IPS-NIHi11 (cell line): ENCODE results near the gene LAMA2.

Experiments
- DNase-seq: peaks from one replicate; pipeline ENCODE4 v3.0.0; 2012; ENCODE audit warnings: mixed read lengths, low spot score

LAMA2 gene

DNA sequence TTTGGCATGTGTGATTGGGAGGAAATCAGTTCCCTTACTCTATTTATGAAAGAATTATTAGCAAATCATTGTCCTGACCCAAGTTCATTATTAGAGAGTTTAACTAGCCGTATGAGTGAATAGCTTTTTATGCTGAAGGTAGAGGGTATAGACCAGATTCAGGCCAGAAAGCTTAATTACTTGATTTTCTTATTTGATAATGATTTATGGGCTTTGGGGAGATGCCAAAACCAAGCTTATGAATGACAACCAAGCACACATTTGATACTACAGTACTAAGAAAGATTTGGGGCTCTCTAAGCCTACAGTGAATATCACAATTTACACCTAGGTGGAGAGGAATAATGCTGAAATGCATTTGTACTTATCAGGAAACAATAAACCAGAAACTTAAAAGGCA, 633.8 kb downstream of the LAMA2 start:
- DNase-seq = no peak

DNA sequence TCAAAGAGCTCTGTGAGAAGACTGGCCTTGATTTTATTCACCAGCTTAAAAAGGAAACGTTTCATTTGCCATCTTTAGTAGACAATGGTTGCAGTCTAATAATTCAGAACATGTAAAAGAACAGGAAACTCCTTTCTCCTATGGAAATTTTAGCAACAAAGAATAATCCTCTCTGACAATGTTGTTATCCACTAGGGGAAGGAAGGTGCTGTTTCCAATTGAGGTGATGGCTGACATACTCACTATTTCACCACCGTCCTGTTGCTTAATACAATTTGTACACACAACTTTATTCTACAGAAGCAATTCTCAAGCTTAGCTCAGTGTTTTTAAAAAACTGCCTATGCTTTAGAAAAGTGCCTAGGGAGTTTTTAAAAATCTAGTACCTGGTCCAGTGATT, 634.4 kb downstream of the LAMA2 start:
- DNase-seq = no peak

DNA sequence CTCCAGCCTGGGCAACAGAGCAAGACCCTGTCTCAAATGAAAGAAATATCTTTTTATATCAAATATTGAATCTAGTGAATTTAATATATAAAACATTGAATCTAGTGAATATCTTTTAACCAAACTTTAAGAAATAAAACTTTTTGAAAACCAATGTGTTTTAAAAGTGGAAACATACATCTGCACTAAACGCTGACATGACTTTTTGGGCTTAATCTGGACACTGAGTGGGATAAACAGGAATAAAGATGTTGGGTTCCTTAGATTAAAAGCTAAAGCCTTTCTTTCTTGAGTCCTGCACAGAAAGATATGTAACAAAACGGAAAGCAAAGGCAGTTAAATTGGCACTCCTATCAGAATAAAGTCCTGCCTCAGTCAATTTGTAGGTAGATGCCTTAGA, 636.8 kb downstream of the LAMA2 start:
- no peak for DNase-seq

DNA sequence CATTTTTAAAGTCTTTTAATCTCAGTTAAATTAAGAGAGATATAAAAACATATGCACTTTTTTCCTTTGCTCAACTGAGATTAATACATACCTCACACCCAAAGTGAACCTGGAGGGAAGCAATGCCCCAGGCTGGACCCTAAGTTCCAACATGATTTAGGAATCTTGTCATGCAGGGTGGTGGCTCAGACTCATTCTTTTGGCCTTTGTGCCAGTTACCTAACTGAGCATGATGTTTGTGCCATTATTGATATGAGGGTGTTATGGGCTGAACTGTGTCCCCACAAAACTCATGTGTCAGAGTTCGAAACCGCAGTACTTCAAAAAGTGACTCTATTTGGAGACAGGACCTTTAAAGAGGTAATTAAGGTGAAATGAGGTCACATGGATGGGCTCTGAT, 639.0 kb downstream of the LAMA2 start:
- DNase-seq = no peak

DNA sequence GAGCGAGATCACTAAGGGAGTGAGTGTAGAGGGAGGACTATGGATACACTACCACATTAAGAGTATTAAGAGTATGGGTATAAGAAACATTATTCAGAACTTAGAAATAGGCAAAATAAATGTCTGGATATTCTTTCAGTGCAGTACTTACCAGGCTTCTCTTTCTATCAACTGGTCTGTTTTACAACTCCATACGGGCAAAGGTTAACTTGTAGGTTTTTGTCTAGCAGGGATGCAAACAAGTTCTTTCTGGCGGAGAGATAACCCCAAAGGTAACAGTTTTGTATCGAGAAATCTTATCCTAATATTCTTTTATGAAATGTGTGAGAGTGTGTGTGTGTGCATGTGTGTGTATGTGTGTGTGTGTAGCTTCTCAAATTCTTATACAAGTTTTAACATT, 640.9 kb downstream of the LAMA2 start:
- no peak for DNase-seq

DNA sequence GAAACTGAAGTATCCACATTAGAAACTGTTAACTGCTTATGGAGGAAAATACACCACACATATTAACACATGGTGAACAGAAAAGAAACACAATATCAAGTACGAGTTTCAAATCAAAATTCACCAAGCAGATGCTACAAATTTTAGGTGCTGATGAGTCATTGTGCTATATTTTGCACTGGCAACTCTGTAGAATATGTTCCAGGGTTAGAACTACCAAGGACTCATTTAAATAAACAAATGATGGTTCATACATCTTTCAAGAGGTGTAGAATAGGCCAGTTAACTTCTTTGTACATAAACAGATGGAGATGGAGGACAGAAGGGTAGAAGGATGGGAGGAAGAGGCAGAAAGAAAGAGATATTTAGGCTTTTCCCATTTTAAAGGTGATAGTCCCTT, 642.1 kb downstream of the LAMA2 start:
- no peak for DNase-seq

DNA sequence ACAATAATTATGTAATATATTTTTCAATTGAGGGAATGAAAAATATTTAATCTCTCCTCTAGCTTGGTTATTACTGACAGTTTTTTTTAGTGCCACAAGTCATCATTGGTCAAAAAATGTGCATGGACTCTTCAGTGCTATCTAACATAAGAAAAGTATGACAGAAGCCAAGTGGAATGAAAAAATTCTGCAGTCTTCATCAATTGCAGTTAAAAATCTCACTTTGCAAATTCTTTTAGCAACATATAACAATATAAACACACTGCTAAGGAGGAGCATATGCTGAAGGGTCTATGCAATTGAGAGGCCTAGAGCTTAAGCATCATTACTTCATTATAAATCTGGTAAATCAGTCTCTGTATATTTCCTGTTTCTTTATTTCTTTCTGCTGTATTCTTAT, 652.0 kb downstream of the LAMA2 start:
- DNase-seq = no peak

DNA sequence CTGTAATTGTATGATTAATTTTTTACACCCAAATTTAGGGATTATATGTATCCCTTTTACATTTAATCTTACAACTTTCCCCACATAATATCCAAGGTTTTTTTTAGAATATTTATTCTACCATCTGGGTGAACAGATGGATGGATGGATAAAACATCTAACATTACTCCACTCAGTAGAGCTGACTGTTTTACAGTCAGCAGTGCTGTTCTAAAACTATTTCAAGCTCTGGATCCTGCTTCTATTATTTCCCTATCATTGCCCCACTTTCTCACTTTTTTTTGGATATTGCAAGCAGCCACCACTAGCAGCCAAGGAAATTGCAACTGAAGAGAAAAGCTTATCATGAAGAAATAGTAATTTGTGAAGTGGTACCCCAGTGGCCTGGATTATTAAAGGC, 653.3 kb downstream of the LAMA2 start:
- DNase-seq = no peak

DNA sequence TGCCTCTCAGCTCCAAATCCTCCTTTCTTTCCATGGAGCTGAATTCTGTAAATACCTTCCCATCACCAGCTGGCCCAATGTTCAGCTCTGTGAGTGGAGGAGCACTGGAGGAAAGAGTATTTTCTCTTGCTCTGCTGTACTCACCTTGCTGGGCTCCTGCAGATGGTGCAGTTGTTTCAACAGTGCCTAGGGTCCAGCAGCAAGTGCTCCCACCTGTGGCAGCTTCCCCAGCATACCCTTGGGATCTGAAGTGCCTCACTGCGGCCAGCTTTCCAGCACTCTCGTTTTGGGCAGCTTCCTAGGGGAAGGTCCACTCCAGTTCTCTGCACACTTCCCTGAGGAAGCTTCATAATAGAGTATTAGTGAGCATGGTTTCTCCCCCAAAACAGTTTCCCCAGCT, 656.1 kb downstream of the LAMA2 start:
- no peak for DNase-seq

DNA sequence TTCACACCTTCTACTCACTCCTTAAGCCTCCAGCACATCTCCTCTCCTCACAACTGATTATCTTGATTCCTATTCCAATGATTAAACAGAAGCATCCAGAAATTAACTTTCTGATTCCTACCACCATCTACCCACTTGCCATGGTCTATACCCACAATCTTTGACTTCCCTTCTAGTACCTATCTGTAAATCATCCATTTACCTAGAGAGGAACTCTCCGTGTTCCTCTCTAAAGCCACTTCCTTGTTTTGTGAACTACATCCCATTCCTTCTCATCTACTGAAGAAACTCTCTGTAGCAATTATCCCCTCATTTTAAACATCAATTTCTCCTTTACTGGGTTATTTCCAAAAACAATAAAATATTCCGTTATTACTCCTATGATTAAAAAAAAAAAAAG, 659.8 kb downstream of the LAMA2 start:
- no peak for DNase-seq

DNA sequence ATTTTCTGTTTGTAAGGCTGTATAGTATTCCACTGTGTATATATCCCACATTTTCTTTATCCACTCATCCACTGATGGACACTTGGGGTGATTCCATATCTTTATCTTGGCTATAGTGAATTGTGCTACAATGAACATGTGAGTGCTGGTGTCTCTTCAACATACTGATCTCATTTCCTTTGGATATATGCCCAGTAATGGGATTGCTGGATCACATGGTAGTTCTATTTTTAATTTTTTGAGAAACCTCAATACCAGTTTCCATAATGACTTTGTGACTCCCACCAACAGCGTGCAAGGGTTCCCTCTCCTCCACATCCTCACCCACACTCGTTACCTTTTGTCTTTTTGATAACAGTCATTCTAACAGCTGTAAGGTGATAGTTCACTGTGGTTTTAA, 661.0 kb downstream of the LAMA2 start:
- no peak for DNase-seq

DNA sequence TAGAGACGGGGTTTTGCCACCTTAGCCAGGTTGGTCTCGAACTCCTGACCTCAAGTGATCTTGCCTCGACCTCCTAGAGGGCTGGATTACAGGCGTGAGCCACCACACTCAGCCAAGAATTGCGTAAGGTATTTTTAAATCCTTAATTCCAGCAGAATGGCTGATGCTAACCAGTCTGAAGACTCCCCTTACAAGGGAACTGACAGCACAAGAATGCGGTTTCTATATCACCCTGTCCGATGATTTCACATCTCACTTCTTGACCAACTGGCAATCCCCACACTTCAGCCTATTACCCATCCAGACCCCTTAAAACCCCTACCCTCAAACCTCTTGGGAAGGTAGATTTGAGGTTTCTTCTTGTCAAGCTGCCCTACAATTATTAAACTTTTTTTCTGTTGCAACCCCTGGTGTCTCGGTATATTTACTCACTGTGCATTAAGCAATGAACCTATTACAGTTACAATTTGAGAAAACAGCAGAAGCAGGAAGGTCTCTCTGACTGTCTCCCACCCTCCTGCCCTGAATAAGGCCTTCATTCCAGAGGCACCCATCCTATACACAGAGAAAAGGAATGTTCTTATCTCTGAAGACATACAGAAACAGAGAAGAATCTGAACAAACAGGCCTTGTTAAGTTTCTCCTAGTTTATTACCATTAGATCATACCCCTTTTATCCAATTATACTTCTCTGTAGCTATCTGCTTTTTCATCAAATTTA, 662.1 kb downstream of the LAMA2 start:
- DNase-seq = no peak

DNA sequence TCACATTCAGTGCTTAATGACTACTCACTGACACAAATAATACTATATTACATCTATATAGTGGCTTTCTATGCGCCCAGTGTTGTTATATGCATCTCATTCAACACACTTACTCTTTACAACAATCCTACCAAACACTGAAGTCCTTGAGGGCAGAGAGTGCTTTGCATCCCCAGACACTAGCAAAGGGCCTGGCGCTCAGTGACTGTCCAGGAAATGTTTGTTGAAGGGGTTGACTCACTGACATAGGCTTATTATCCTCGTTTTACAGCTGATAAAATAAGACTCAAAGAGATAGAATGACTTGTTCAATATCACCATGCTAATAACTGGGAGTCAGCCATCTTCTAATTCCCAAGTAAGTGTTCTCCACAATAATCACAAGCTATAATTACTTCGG, 663.8 kb downstream of the LAMA2 start:
- no peak for DNase-seq

DNA sequence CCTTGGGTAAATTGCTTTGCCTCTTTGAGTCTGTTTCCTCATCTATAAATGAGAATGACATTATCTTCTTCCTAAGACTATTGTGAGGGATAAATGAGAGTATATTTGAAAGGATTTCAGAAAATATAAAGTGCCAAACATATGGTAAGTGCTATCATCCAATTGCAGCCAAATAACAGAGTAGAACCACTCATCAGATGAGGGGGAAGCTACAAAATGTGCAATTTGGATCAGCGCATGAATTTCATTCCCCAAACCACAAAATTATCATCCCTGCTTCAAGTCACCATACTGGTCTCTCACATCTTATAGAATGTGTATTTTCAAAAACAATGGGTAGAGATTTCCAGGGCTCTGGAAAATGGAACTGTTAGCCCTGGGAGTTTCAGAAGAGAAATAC, 668.5 kb downstream of the LAMA2 start:
- no peak for DNase-seq

DNA sequence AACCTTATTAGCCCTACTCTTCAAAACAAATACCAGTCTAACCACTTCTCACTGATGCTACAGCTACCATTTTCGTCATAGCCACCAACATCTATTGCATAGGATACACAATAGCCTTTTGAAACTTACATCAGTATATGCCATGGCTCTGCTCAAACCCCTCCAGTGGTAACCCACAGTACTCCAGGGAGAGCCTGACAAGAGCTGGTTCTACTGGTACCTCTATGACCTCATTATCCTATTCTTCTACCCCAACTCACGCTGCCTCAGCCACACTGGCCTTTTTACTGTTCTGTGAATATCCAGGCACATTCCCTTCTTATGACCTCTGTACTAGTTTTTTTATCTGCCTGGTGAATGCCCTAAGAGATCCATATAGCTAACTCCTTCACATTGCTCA, 669.5 kb downstream of the LAMA2 start:
- DNase-seq = no peak

DNA sequence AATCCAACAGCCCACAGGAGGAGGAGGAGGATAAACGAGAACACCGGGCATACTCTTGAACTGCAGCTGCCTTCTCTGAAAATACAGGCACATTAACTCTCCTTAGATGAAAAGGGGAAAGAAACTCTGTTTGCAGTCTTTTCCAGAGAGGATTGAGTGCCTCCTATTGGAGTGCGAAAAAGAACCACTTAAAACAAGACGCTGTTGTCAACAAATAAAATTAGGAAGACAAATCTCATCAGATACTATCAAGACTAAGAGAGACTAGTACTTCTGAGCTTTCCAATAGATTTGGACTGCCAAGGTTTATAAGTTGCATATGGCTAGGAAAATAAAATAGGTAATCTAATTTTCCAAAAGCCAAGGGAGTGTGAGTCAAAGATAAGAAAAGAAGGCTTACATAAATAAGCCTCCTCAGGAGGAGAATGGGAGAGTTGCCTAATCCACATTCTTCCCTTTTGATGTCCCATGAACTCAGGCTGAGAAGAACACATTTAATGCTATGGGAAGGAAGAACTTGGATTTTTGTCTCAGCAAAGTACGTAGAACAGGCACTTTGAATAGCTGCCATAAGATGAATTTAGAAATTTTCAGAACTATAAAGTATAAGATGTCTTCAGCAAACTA, 672.4 kb downstream of the LAMA2 start:
- no peak for DNase-seq

DNA sequence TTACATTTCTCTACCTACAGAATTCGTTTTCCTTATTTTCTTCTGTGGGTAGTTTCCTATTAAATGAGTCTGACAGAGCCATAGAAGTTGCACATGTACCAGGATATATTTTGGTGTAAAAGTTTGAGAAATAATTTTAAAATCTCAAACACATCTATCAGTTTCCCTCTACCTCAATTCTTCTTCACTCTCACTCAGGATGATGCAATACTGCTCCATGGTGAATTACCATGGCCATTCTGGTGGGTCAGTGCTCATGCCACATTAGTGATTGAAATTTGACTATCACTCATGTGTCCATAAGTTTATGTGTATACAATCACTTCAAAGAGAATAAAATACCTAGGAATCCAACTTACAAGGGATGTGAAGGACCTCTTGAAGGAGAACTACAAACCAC, 675.3 kb downstream of the LAMA2 start:
- DNase-seq = no peak

DNA sequence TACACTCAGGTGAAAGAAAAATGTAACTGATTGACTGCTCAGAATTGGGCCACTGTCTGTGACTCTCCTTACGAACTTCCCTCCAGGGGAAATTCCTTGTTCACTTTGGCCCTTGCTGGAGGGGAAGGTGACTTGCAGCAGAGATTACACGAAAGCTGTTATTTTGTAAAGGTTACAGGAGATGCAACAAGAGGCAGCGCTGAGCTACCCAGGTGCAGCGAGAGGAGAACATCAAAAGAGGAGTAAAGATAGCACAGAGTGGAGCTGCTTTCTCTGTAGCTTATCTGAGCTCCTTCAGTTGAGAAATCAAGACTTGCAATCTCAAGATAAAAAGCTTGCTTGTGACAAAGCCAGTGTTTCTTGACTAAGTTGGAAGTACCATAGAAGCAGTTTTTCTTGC, 682.4 kb downstream of the LAMA2 start:
- no peak for DNase-seq

DNA sequence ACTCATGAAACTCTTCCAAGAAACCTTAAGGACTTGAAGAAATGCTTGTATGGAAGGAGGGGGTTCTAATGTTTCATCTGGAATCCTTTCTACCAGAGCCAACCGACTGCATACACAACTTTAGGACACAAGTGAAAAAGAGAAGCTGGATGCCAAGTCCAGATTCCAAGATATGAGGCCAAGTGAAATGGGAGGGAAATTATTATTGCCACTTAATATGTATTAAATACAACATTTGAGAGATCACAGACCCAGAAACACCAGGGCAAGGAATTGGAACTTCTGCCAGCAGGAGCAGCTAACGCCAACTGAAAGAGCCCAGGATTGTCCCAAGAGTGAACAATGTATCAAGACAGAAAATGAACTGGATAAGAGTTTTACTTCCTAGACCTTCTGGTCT, 682.9 kb downstream of the LAMA2 start:
- no peak for DNase-seq
